Naive B cell (primary cell): ENCODE data around the gene LILRB2. TPM values are rescaled to one million over a fixed set of nuclear protein-coding genes. Genes with fewer than 3 reads are reported as not detected.
"Not testable (repeated sequence)": the region's sequence is repeated elsewhere in the genome, so short reads cannot be mapped to it uniquely, and the experiment has no call there.

Experiments used
- ATAC-seq, 2 donors: fragments of 150-1000 bp; cut with Tn5 transposase; 2 replicates each; pipeline ENCODE4 v1.10.0; 2021; ENCODE audit warnings: low read depth in 2 of 2, mild to moderate bottlenecking in 2 of 2, moderate library complexity in 2 of 2
- DNase-seq: peaks from one replicate; pipeline ENCODE4 v3.0.0; 2022
- H3K27ac Mint-ChIP-seq, 6 donors: one replicate each; pipeline ENCODE4 v1.8.0; 2020 to 2022; ENCODE audit warnings: mild to moderate bottlenecking in 6 of 6, mixed read lengths in 6 of 6, moderate library complexity in 5 of 6, inconsistent platforms in 2 of 6
- H3K27me3 Mint-ChIP-seq, 3 donors: one replicate each; pipeline ENCODE4 v1.8.0; 2021 to 2022; ENCODE audit warnings: mixed read lengths in 3 of 3, mild to moderate bottlenecking in 1 of 3
- H3K36me3 Mint-ChIP-seq, 2 donors: one replicate each; pipeline ENCODE4 v1.8.0; 2020 to 2022; ENCODE audit warnings: mixed read lengths in 2 of 2, inconsistent platforms in 1 of 2, mild to moderate bottlenecking in 1 of 2
- H3K4me1 Mint-ChIP-seq, 3 donors: one replicate each; pipeline ENCODE4 v1.8.0; 2020 to 2022; ENCODE audit warnings: mixed read lengths in 3 of 3, inconsistent platforms in 1 of 3, mild to moderate bottlenecking in 1 of 3, moderate library complexity in 1 of 3
- H3K4me3 Mint-ChIP-seq, 8 donors: one replicate each; pipeline ENCODE4 v1.8.0; 2020 to 2022; ENCODE audit warnings: mild to moderate bottlenecking in 8 of 8, mixed read lengths in 8 of 8, moderate library complexity in 8 of 8, inconsistent platforms in 2 of 8
- H3K9me3 Mint-ChIP-seq, 7 donors: one replicate each; pipeline ENCODE4 v1.8.0; 2020 to 2022; ENCODE audit warnings: mixed read lengths in 7 of 7, mild to moderate bottlenecking in 5 of 7, inconsistent platforms in 2 of 7, moderate library complexity in 1 of 7
- polyA plus RNA-seq, 6 donors: library from polyadenylated mRNA; unstranded; fragments of 300-500 nt; fragmentation: Illumina TruSeq; gene quantifications; one replicate each; pipeline ENCODE4 v1.2.3, GENCODE V29; 2021; ENCODE audit warnings: low read depth in 6 of 6

The LILRB2 gene
- polyA plus RNA-seq, 6 donors from 2014 or later = 0.36 to 1.6 (median 0.76) TPM; not detected in 1

GRCh38 chr19:54298357-54299125, 17.6 kb upstream of the LILRB2 start:
- H3K9me3 Mint-ChIP-seq = peaks cover 0 to 13% (median 4%) of the 10 kb centered on the region in 7 donors
- H3K4me1 Mint-ChIP-seq = peaks cover 0 to 6% (median 3%) of the 10 kb centered on the region in 3 donors
- ATAC-seq = no peak
- no peak for DNase-seq
- H3K27ac Mint-ChIP-seq = no peak overlapping the region
- peaks cover 2 to 11% of the 10 kb centered on the region in 2 donors for H3K36me3 Mint-ChIP-seq
- peaks cover 60 to 74% (median 61%) of the 10 kb centered on the region in 3 donors for H3K27me3 Mint-ChIP-seq
- H3K4me3 Mint-ChIP-seq = no peak overlapping the region

- peaks cover 0 to 10% (median 7%) of the 10 kb centered on the region in 3 donors for H3K4me1 Mint-ChIP-seq
- H3K9me3 Mint-ChIP-seq = peaks cover 0 to 17% (median 4%) of the 10 kb centered on the region in 7 donors
- H3K4me3 Mint-ChIP-seq = no peak overlapping the region
- no peak for DNase-seq
- peak overlapping the region in 1 of 6 donors; percentile 20 for H3K27ac Mint-ChIP-seq
- peaks cover 64 to 74% (median 67%) of the 10 kb centered on the region in 3 donors for H3K27me3 Mint-ChIP-seq
- peaks cover 7 to 17% of the 10 kb centered on the region in 2 donors for H3K36me3 Mint-ChIP-seq
- ATAC-seq = peak; percentile 68 to 76
Observed at GRCh38 chr19:54297759-54298305, 16.9 kb upstream of the LILRB2 start.

GRCh38 chr19:54294539-54294938, 13.6 kb upstream of the LILRB2 start:
- peaks cover 7 to 17% of the 10 kb centered on the region in 2 donors for H3K36me3 Mint-ChIP-seq
- peaks cover 0 to 23% (median 4%) of the 10 kb centered on the region in 7 donors for H3K9me3 Mint-ChIP-seq
- no peak for DNase-seq
- H3K4me1 Mint-ChIP-seq = peaks cover 13 to 26% (median 18%) of the 10 kb centered on the region in 3 donors
- no peak overlapping the region for H3K27ac Mint-ChIP-seq
- no peak overlapping the region for H3K4me3 Mint-ChIP-seq
- ATAC-seq = no peak
- H3K27me3 Mint-ChIP-seq = peaks cover 43 to 59% (median 58%) of the 10 kb centered on the region in 3 donors

- Mint-ChIP-seq H3K4me3 (peak overlapping the region in 4 of 8 donors; percentile 33 to 85 (median 38)), H3K27me3 (peaks cover 46 to 55% (median 55%) of the 10 kb centered on the region in 3 donors), H3K36me3 (peaks cover 7 to 12% of the 10 kb centered on the region in 2 donors), H3K9me3 (peaks cover 0 to 18% (median under 1%) of the 10 kb centered on the region in 7 donors), H3K27ac (peak overlapping the region in 2 of 6 donors; percentile 8), H3K4me1 (peaks cover 44 to 77% (median 61%) of the 10 kb centered on the region in 3 donors)
- DNase-seq, ATAC-seq: not testable (repeated sequence)
Observed at GRCh38 chr19:54289160-54289559, 8.2 kb upstream of the LILRB2 start.

- Mint-ChIP-seq H3K27me3 (peaks cover 29 to 46% (median 43%) of the 10 kb centered on the region in 3 donors), H3K27ac (peak overlapping the region in 2 of 6 donors; percentile 27 to 28), H3K4me1 (peaks cover 57 to 89% (median 68%) of the 10 kb centered on the region in 3 donors), H3K36me3 (no peaks in the 10 kb centered on the region), H3K9me3 (peaks cover 0 to 7% (median 0%) of the 10 kb centered on the region in 7 donors), H3K4me3 (peak overlapping the region in 3 of 8 donors; percentile 10 to 75 (median 37))
- no peak for ATAC-seq
- DNase-seq = no peak
Observed at GRCh38 chr19:54287456-54287855, 6.5 kb upstream of the LILRB2 start.

GRCh38 chr19:54286283-54286682, 5.4 kb upstream of the LILRB2 start:
- DNase-seq = peak; percentile 38
- peak overlapping the region in 7 of 8 donors; percentile 48 to 89 (median 75) for H3K4me3 Mint-ChIP-seq
- peaks cover 30 to 45% (median 42%) of the 10 kb centered on the region in 3 donors for H3K27me3 Mint-ChIP-seq
- H3K9me3 Mint-ChIP-seq, H3K36me3 Mint-ChIP-seq: not testable (repeated sequence)
- peak overlapping the region in 5 of 6 donors; percentile 87 to 95 (median 88) for H3K27ac Mint-ChIP-seq
- H3K4me1 Mint-ChIP-seq = peaks cover 67 to 97% (median 78%) of the 10 kb centered on the region in 3 donors
- ATAC-seq = peak; percentile 24 to 31

GRCh38 chr19:54285427-54286056, 4.6 kb upstream of the LILRB2 start:
- H3K27ac Mint-ChIP-seq = peak overlapping the region; percentile 39 to 95 (median 88)
- not testable (repeated sequence) for H3K9me3 Mint-ChIP-seq, H3K36me3 Mint-ChIP-seq
- ATAC-seq (peak; percentile 69 to 81), DNase-seq (peak; percentile 72)
- peak overlapping the region; percentile 42 to 89 (median 74) for H3K4me3 Mint-ChIP-seq
- peaks cover 37 to 50% (median 49%) of the 10 kb centered on the region in 3 donors for H3K27me3 Mint-ChIP-seq
- H3K4me1 Mint-ChIP-seq = peaks cover 71 to 100% (median 82%) of the 10 kb centered on the region in 3 donors

- peaks cover 61 to 82% (median 68%) of the 10 kb centered on the region in 3 donors for H3K4me1 Mint-ChIP-seq
- peak; percentile 53 for DNase-seq
- H3K9me3 Mint-ChIP-seq = peaks cover 0 to 2% (median 0%) of the 10 kb centered on the region in 7 donors
- peak overlapping the region; percentile 1 to 84 (median 53) for H3K4me3 Mint-ChIP-seq
- H3K36me3 Mint-ChIP-seq = no peaks in the 10 kb centered on the region
- peak overlapping the region; percentile 15 to 96 (median 71) for H3K27ac Mint-ChIP-seq
- peaks cover 38 to 59% (median 42%) of the 10 kb centered on the region in 3 donors for H3K27me3 Mint-ChIP-seq
- peak; percentile 14 to 38 for ATAC-seq
Observed at GRCh38 chr19:54282686-54283470, 2.0 kb upstream of the LILRB2 start.

- not testable (repeated sequence) for H3K9me3 Mint-ChIP-seq, ATAC-seq, H3K36me3 Mint-ChIP-seq, DNase-seq
- peak overlapping the region in 5 of 8 donors; percentile 65 to 90 (median 79) for H3K4me3 Mint-ChIP-seq
- H3K4me1 Mint-ChIP-seq = peaks cover 53 to 71% (median 59%) of the 10 kb centered on the region in 3 donors
- peaks cover 27 to 51% (median 30%) of the 10 kb centered on the region in 3 donors for H3K27me3 Mint-ChIP-seq
- peak overlapping the region in 1 of 6 donors; percentile 12 for H3K27ac Mint-ChIP-seq
Observed at GRCh38 chr19:54281729-54282075, 792 bp upstream of the LILRB2 start.

- not testable (repeated sequence) for H3K36me3 Mint-ChIP-seq, DNase-seq, H3K9me3 Mint-ChIP-seq, ATAC-seq
- H3K27ac Mint-ChIP-seq = peak overlapping the region in 3 of 6 donors; percentile 52 to 90 (median 53)
- peaks cover 46 to 58% (median 47%) of the 10 kb centered on the region in 3 donors for H3K4me1 Mint-ChIP-seq
- H3K27me3 Mint-ChIP-seq = peaks cover 27 to 54% (median 32%) of the 10 kb centered on the region in 3 donors
- peak overlapping the region in 7 of 8 donors; percentile 64 to 90 (median 79) for H3K4me3 Mint-ChIP-seq
Observed at GRCh38 chr19:54280441-54280840, 469 bp downstream of the LILRB2 start.

- peaks cover 43 to 54% (median 44%) of the 10 kb centered on the region in 3 donors for H3K4me1 Mint-ChIP-seq
- H3K27me3 Mint-ChIP-seq = peaks cover 27 to 58% (median 35%) of the 10 kb centered on the region in 3 donors
- not testable (repeated sequence) for H3K36me3 Mint-ChIP-seq, H3K9me3 Mint-ChIP-seq, ATAC-seq, H3K27ac Mint-ChIP-seq, DNase-seq
- H3K4me3 Mint-ChIP-seq = peak overlapping the region in 6 of 8 donors; percentile 15 to 90 (median 76)
Observed at GRCh38 chr19:54280025-54280424, 885 bp downstream of the LILRB2 start.

GRCh38 chr19:54279406-54279962, 1.4 kb downstream of the LILRB2 start:
- no peak for ATAC-seq
- H3K27ac Mint-ChIP-seq = no peak overlapping the region
- peak overlapping the region in 4 of 8 donors; percentile 15 to 83 (median 43) for H3K4me3 Mint-ChIP-seq
- no peaks in the 10 kb centered on the region for H3K36me3 Mint-ChIP-seq
- H3K9me3 Mint-ChIP-seq = peaks cover 0 to 2% (median 0%) of the 10 kb centered on the region in 7 donors
- H3K27me3 Mint-ChIP-seq = peaks cover 27 to 64% (median 36%) of the 10 kb centered on the region in 3 donors
- DNase-seq = no peak
- H3K4me1 Mint-ChIP-seq = peaks cover 38 to 48% (median 39%) of the 10 kb centered on the region in 3 donors
